Prostate gland (tissue), 2 donors: Measurements from ENCODE around the gene TP53RK. TPM values are rescaled to one million over a fixed set of nuclear protein-coding genes. Genes with fewer than 3 reads are reported as not detected.
A peak's percentile ranks its signal among the peaks of the same experiment; 100 is the strongest.

Experiments used
- DNase-seq: peaks from one replicate; pipeline ENCODE4 v3.0.0-alpha.2; 2019; ENCODE audit warnings: low spot score
- H3K27ac ChIP-seq, 2 donors: fragments of 200-600 bp; sonication (generic); 2 replicates each; pipeline ENCODE4 v1.5.1; 2017 to 2019
- H3K27me3 ChIP-seq: fragments of 200-600 bp; sonication (generic); replicated peaks from 2 replicates; pipeline ENCODE4 v1.5.1; 2019; ENCODE audit not compliant: insufficient read depth
- H3K36me3 ChIP-seq, 2 donors: fragments of 200-600 bp; sonication (generic); 1 replicate in 1 of 2; 2 replicates in 1 of 2; pipeline versions ENCODE4 v1.5.1 to v1.8.1; 2017 to 2019
- H3K4me1 ChIP-seq: fragments of 200-600 bp; sonication (generic); replicated peaks from 2 replicates; pipeline ENCODE4 v1.5.1; 2019
- H3K4me3 ChIP-seq, 2 donors: fragments of 200-600 bp; sonication (generic); 2 replicates each; pipeline ENCODE4 v1.5.1; 2017 to 2019
- H3K9me3 ChIP-seq: fragments of 200-600 bp; sonication (generic); 2 replicates; pipeline ENCODE4 v1.5.1; 2017
- POLR2A ChIP-seq: fragments of 450-650 bp; IDR thresholded peaks from one replicate; pipeline ENCODE4 v1.6.1; 2016; ENCODE audit warnings: antibody characterized with exemption, mild to moderate bottlenecking
- POLR2AphosphoS5 ChIP-seq: sonication (generic); formaldehyde crosslinking; IDR thresholded peaks from one replicate; pipeline ENCODE4 v1.6.1; 2017; ENCODE audit warnings: antibody characterized with exemption
- WGBS: methylation state at CpG from one replicate; pipeline ENCODE4 v1.1.5; 2018; 5-methylcytosine and 5-hydroxymethylcytosine counted together
- intact Hi-C: fragments of 100-400 bp; cut with DNase I; formaldehyde crosslinking; loops from one replicate; pipeline ENCODE4 v1.14.2; 2022
- total RNA-seq, 2 donors: library from RNA; depleted of rRNA; stranded (reverse); fragments of >200 nt; gene quantifications; one replicate each; pipeline ENCODE4 v1.1.0, GENCODE V29; 2016
- TF ChIP-seq, protein P1 (sequence below), 4 experiments: fragments of 200-600 bp in 2 of 4; fragments of 450-650 bp in 2 of 4; sonication (generic) in 2 of 4; IDR thresholded peaks; 1 replicate in 3 of 4; 2 replicates in 1 of 4; pipeline ENCODE4 v1.5.1; 2016 to 2019; ENCODE audit warnings: antibody characterized with exemption in 4 of 4, mild to moderate bottlenecking in 2 of 4, moderate library complexity in 2 of 4

The TP53RK gene
- total RNA-seq = 10 to 100 TPM; 23.2 to 29.6 TPM

DNA sequence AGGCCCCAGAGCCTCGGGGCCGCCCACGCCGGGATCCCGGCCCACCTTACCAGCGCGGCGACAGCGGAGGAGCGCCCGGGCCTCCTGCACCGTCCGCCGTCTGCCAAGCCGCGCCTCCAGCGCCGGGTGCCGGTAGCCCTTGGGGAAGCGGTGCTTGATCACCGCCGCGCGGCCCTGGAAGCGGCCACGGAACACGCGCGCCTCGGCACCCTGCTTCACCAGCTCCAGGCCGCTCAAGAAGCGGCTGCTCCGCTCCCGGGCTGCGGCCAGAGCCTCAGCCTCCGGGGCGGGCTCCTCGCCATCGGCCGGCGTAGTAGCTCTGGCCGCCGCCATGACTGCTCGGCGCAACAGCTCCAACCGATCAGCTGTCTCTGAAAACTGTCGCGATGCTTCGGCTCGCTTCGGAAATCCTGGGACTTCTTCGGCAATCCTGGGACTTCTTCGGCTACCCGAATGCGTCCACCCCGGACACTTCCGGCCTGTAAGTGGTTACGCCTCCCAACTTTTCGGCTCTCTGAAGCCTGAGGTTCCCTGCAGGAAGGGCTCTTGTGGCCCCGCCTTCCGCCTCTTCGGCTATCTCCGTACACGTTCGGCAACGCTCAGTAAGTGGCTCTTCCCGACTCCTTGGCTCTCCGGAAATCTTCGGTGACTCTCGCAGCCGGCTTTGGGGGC lies at the start of gene TP53RK:
Gene TP53RK (minus strand): TSS at position 363 of the 672 bp plus-strand sequence. CDS start 30 bp downstream, at position 333.
- WGBS = under 1% methylated on average over 60 of the region's 71 CpGs
- Histone ChIP-seq H3K9me3 (no peaks in the 10 kb centered on the region), H3K4me1 (no peaks in the 10 kb centered on the region), H3K36me3 (no peaks in the 10 kb centered on the region), H3K4me3 (peak within 1 kb of the TSS; percentile 85 to 93), H3K27ac (peak within 1 kb of the TSS; percentile 96 to 97), H3K27me3 (no peaks in the 10 kb centered on the region)
- intact Hi-C loops = loop anchor here (10.0 kb wide), 1 partner anchor 334 kb away; no protein-coding TSS in a partner anchor
- TF ChIP-seq POLR2AphosphoS5 (peak; percentile 97), POLR2A (peak; percentile 89)
- TF ChIP-seq, protein P1, sequence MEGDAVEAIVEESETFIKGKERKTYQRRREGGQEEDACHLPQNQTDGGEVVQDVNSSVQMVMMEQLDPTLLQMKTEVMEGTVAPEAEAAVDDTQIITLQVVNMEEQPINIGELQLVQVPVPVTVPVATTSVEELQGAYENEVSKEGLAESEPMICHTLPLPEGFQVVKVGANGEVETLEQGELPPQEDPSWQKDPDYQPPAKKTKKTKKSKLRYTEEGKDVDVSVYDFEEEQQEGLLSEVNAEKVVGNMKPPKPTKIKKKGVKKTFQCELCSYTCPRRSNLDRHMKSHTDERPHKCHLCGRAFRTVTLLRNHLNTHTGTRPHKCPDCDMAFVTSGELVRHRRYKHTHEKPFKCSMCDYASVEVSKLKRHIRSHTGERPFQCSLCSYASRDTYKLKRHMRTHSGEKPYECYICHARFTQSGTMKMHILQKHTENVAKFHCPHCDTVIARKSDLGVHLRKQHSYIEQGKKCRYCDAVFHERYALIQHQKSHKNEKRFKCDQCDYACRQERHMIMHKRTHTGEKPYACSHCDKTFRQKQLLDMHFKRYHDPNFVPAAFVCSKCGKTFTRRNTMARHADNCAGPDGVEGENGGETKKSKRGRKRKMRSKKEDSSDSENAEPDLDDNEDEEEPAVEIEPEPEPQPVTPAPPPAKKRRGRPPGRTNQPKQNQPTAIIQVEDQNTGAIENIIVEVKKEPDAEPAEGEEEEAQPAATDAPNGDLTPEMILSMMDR (IDR thresholded peaks at IDR 0.05) = peak in 2 of 4 experiments; percentile 64 to 65
- peak; percentile 100 for DNase-seq

DNA sequence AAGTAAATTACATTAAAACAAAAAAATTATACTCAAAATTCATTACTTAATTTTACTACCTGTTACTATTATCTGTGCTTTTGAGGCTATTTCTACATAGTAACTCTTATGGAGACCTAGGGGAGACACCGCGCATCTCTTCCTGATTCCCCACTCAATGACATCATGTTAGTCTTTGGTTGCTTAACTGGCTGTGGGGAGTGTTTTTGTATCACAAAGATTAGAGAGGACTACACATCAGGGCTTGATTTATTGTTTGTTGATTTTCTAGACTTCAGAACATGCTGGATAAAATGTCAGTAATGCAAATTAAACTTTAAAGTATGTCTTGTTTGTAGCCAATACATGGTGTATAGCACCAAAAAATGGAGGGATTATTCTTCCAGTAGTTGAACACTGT lies 46.2 kb upstream of the TP53RK start:
- Histone ChIP-seq H3K27ac (no peak overlapping the region), H3K4me1 (no peaks in the 10 kb centered on the region), H3K36me3 (no peaks in the 10 kb centered on the region), H3K9me3 (no peaks in the 10 kb centered on the region), H3K4me3 (no peak overlapping the region), H3K27me3 (no peaks in the 10 kb centered on the region)
- intact Hi-C loops = no loop called here
- WGBS = 99% methylated on average over 2 of the region's 2 CpGs
- no peak for DNase-seq
- TF ChIP-seq POLR2AphosphoS5 (no peak), POLR2A (no peak)
- TF ChIP-seq, protein P1 (IDR thresholded peaks at IDR 0.05) = no peak

DNA sequence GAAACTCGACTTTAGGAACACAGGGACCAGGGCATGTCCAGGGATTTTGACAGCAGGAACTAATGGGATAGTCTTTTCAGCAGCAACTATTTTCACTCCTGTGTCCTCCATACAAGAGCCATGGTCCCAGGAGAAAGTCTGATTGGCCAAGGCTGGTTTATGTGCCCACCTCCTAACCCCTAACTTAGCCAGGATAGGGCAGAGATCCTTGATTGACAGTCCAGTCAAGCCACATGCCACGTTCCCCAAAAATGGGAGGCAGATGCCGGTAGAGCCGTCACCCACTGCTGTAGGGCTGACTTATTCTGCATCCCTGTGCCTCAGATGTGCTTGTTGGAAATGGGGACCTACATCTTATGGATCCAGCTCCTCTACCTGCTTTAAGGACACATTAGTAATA lies 42.5 kb upstream of the TP53RK start:
- no peaks in the 10 kb centered on the region for H3K9me3 ChIP-seq
- 87% methylated on average over 4 of the region's 4 CpGs for WGBS
- H3K27ac ChIP-seq = no peak overlapping the region
- TF ChIP-seq POLR2AphosphoS5 = no peak
- TF ChIP-seq POLR2A = no peak
- TF ChIP-seq, protein P1 (IDR thresholded peaks at IDR 0.05) = no peak
- no peaks in the 10 kb centered on the region for H3K27me3 ChIP-seq
- intact Hi-C loops = no loop called here
- H3K36me3 ChIP-seq = no peaks in the 10 kb centered on the region
- no peak for DNase-seq
- H3K4me3 ChIP-seq = no peak overlapping the region
- no peaks in the 10 kb centered on the region for H3K4me1 ChIP-seq

DNA sequence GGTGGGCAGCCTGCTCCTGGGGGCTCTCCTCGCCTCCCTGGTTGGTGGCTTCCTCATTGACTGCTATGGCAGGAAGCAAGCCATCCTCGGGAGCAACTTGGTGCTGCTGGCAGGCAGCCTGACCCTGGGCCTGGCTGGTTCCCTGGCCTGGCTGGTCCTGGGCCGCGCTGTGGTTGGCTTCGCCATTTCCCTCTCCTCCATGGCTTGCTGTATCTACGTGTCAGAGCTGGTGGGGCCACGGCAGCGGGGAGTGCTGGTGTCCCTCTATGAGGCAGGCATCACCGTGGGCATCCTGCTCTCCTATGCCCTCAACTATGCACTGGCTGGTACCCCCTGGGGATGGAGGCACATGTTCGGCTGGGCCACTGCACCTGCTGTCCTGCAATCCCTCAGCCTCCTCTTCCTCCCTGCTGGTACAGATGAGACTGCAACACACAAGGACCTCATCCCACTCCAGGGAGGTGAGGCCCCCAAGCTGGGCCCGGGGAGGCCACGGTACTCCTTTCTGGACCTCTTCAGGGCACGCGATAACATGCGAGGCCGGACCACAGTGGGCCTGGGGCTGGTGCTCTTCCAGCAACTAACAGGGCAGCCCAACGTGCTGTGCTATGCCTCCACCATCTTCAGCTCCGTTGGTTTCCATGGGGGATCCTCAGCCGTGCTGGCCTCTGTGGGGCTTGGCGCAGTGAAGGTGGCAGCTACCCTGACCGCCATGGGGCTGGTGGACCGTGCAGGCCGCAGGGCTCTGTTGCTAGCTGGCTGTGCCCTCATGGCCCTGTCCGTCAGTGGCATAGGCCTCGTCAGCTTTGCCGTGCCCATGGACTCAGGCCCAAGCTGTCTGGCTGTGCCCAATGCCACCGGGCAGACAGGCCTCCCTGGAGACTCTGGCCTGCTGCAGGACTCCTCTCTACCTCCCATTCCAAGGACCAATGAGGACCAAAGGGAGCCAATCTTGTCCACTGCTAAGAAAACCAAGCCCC lies 36.2 kb upstream of the TP53RK start:
- Histone ChIP-seq H3K4me3 (no peak overlapping the region), H3K36me3 (no peaks in the 10 kb centered on the region), H3K4me1 (no peaks in the 10 kb centered on the region), H3K27me3 (no peaks in the 10 kb centered on the region), H3K27ac (no peak overlapping the region), H3K9me3 (no peaks in the 10 kb centered on the region)
- intact Hi-C loops = no loop called here
- 94% methylated on average over 26 of the region's 27 CpGs for WGBS
- no peak for DNase-seq
- TF ChIP-seq, protein P1 (IDR thresholded peaks at IDR 0.05) = no peak
- TF ChIP-seq POLR2A (no peak), POLR2AphosphoS5 (no peak)
